Left renal cortex interstitium (tissue), 4 donors: ENCODE data around the gene ANP32E. TPM values are rescaled to one million over a fixed set of nuclear protein-coding genes. Genes with fewer than 3 reads are reported as not detected.
"Not testable (repeated sequence)": the region's sequence is repeated elsewhere in the genome, so short reads cannot be mapped to it uniquely, and the experiment has no call there.

Experiments
- DNase-seq, 4 donors: peaks; one replicate each; pipeline ENCODE4 v3.0.0-alpha.2; 2013; ENCODE audit warnings: low read depth in 4 of 4, low spot score in 2 of 4, missing footprints in 1 of 4
- polyA plus RNA-seq, 4 donors: library from polyadenylated mRNA; unstranded; fragments of 120-200 nt; gene quantifications; one replicate each; pipeline ENCODE4 v1.2.1, GENCODE V29; 2013; ENCODE audit not compliant: insufficient read length in 4 of 4

The ANP32E gene
- polyA plus RNA-seq, 4 donors = 95.9 to 127 (median 122) TPM

- peak in 1 of 4 donors; percentile 26 for DNase-seq
Observed at GRCh38 chr1:150257624-150258585, 22.0 kb upstream of the ANP32E start, which contains the start of gene CA14. Gene CA14 (plus strand): TSS chr1:150257774. CDS start chr1:150258129, 355 bp downstream.

- DNase-seq = peak in 1 of 4 donors; percentile 11
Observed at GRCh38 chr1:150256554-150257341, 20.8 kb upstream of the ANP32E start.

- no peak for DNase-seq
Observed at GRCh38 chr1:150256198-150256553, 20.3 kb upstream of the ANP32E start.

GRCh38 chr1:150249936-150250335, 14.0 kb upstream of the ANP32E start:
- no peak for DNase-seq

- DNase-seq = no peak
Observed at GRCh38 chr1:150243003-150243402, 7.1 kb upstream of the ANP32E start.

- no peak for DNase-seq
Observed at GRCh38 chr1:150237746-150238145, 1.8 kb upstream of the ANP32E start.

- not testable (repeated sequence) for DNase-seq
Observed at GRCh38 chr1:150237176-150237575, 1.3 kb upstream of the ANP32E start.

- no peak for DNase-seq
Observed at GRCh38 chr1:150236614-150237100, 745 bp upstream of the ANP32E start.

GRCh38 chr1:150235294-150235851, 539 bp downstream of the ANP32E start:
- no peak for DNase-seq

- DNase-seq = no peak
Observed at GRCh38 chr1:150234566-150235293, 1.2 kb downstream of the ANP32E start.

GRCh38 chr1:150234309-150234565, 1.7 kb downstream of the ANP32E start:
- DNase-seq = no peak

GRCh38 chr1:150233359-150234308, 2.3 kb downstream of the ANP32E start:
- no peak for DNase-seq

- DNase-seq = not testable (repeated sequence)
Observed at GRCh38 chr1:150232921-150233320, 3.0 kb downstream of the ANP32E start.

GRCh38 chr1:150228246-150228645, 7.7 kb downstream of the ANP32E start:
- DNase-seq = not testable (repeated sequence)

- DNase-seq = no peak
Observed at GRCh38 chr1:150227228-150227627, 8.7 kb downstream of the ANP32E start.

- DNase-seq = no peak
Observed at GRCh38 chr1:150226486-150226885, 9.4 kb downstream of the ANP32E start.

GRCh38 chr1:150225546-150225945, 10.4 kb downstream of the ANP32E start:
- DNase-seq = no peak

GRCh38 chr1:150224983-150225382, 10.9 kb downstream of the ANP32E start:
- DNase-seq = no peak

- no peak for DNase-seq
Observed at GRCh38 chr1:150221552-150221951, 14.4 kb downstream of the ANP32E start.
